Stomach (tissue), 9 donors: ENCODE measurements around the gene IQCC. TPM values are rescaled to one million over a fixed set of nuclear protein-coding genes. Genes with fewer than 3 reads are reported as not detected.

ENCODE experiments used
- DNase-seq, 2 donors: peaks; one replicate each; pipeline versions ENCODE4 v3.0.0 to v3.0.0-alpha.2; 2013 to 2019
- H3K27ac ChIP-seq, 5 donors: fragments of 200-600 bp in 4 of 5; sonication (generic) in 4 of 5; one replicate each; pipeline ENCODE4 v1.5.1; 2013 to 2019; ENCODE audit warnings: mild to moderate bottlenecking in 1 of 5, moderate library complexity in 1 of 5
- H3K27me3 ChIP-seq, 3 donors: fragments of 200-600 bp; sonication (generic); one replicate each; pipeline ENCODE4 v1.5.1; 2017 to 2019; ENCODE audit warnings: mixed run types in 1 of 3
- H3K36me3 ChIP-seq, 4 donors: fragments of 200-600 bp; sonication (generic); 1 replicate in 3 of 4; 2 replicates in 1 of 4; pipeline ENCODE4 v1.5.1; 2016 to 2019
- H3K4me1 ChIP-seq, 4 donors: fragments of 200-600 bp; sonication (generic); one replicate each; pipeline ENCODE4 v1.5.1; 2016 to 2019
- H3K4me3 ChIP-seq, 4 donors: fragments of 200-600 bp; sonication (generic) in 3 of 4; one replicate each; pipeline ENCODE4 v1.5.1; 2016 to 2019; ENCODE audit warnings: mild to moderate bottlenecking in 1 of 4
- H3K9me3 ChIP-seq, 4 donors: fragments of 200-600 bp; sonication (generic); one replicate each; pipeline ENCODE4 v1.5.1; 2016 to 2019
- CTCF ChIP-seq, 7 experiments: fragments of 450-650 bp in 4 of 7; fragments of 200-600 bp in 3 of 7; sonication (generic) in 3 of 7; IDR thresholded peaks; one replicate each; pipeline ENCODE4 v1.5.1; 2016 to 2019; ENCODE audit warnings: antibody characterized with exemption in 7 of 7, control low read depth in 2 of 7, mild to moderate bottlenecking in 1 of 7
- EP300 ChIP-seq: sonication (generic); formaldehyde crosslinking; IDR thresholded peaks from one replicate; pipeline ENCODE4 v1.6.1; 2017; ENCODE audit warnings: antibody characterized with exemption
- POLR2A ChIP-seq, 4 donors: fragments of 450-650 bp; IDR thresholded peaks; one replicate each; pipeline ENCODE4 v1.6.1; 2016; ENCODE audit warnings: antibody characterized with exemption in 4 of 4, control low read depth in 2 of 4, mild to moderate bottlenecking in 1 of 4, moderate library complexity in 1 of 4
- POLR2AphosphoS5 ChIP-seq, 3 donors: sonication (generic); formaldehyde crosslinking; IDR thresholded peaks; one replicate each; pipeline ENCODE4 v1.6.1; 2016; ENCODE audit warnings: antibody characterized with exemption in 3 of 3
- WGBS, 5 donors: extraction: QIAGEN DNeasy Blood & Tissue Kit in 3 of 5; methylation state at CpG; one replicate each; pipeline versions ENCODE4 v1.1.5 to v1.1.7; 2013 to 2018; 5-methylcytosine and 5-hydroxymethylcytosine counted together
- intact Hi-C: fragments of 100-400 bp; cut with DNase I; formaldehyde crosslinking; loops from one replicate; pipeline ENCODE4 v1.15.1; 2023; ENCODE audit warnings: low total_unique reads
- polyA plus RNA-seq, 3 donors: library from polyadenylated mRNA; stranded (reverse); fragments of 200-250 nt; gene quantifications; one replicate each; pipeline ENCODE4 v1.2.3, GENCODE V29; 2013
- total RNA-seq, 5 donors: library from RNA; depleted of rRNA; stranded (reverse); fragments of >200 nt; gene quantifications; one replicate each; pipeline versions ENCODE4 v1.1.0 to v1.2.3, GENCODE V29; 2014 to 2016
- donor health status: healthy with polysubstance abuse.
- donor health status: Bipolar disorder and iron deficiency.
- donor health status: healthy.

The IQCC gene
- total and polyA plus RNA-seq, 8 donors = 1.3 to 5.5 (median 2.3) TPM; not detected in 1

DNA sequence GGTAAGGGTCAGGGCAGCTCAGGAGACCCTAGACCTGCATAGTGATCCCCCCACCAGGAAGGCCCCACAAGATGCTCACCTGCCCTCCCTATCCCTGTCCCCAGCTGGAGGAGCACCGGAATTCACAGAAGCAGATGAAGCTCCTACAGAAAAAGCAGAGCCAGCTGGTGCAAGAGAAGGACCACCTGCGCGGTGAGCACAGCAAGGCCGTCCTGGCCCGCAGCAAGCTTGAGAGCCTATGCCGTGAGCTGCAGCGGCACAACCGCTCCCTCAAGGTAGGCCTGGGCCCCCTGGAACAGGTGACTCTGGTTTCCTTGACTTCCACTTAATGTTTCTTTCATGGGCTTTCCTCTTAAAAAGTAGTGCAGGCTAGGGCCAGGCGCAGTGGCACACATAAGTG is 17.6 kb upstream of the IQCC start:
- Histone ChIP-seq H3K27ac (no peak overlapping the region), H3K4me1 (peaks cover 0 to 45% (median 20%) of the 10 kb centered on the region in 4 donors), H3K27me3 (no peaks in the 10 kb centered on the region), H3K36me3 (peaks cover 75 to 100% (median 98%) of the 10 kb centered on the region in 4 donors), H3K9me3 (no peaks in the 10 kb centered on the region), H3K4me3 (no peak overlapping the region)
- DNase-seq = no peak
- TF ChIP-seq POLR2AphosphoS5 (IDR thresholded peaks at IDR 0.05) (no peak), POLR2A (IDR thresholded peaks at IDR 0.05) (no peak), EP300 (no peak)
- intact Hi-C loops = no loop called here
- 93 to 97% (median 96%) methylated on average over 9 of the region's 9 CpGs for WGBS, 5 donors

DNA sequence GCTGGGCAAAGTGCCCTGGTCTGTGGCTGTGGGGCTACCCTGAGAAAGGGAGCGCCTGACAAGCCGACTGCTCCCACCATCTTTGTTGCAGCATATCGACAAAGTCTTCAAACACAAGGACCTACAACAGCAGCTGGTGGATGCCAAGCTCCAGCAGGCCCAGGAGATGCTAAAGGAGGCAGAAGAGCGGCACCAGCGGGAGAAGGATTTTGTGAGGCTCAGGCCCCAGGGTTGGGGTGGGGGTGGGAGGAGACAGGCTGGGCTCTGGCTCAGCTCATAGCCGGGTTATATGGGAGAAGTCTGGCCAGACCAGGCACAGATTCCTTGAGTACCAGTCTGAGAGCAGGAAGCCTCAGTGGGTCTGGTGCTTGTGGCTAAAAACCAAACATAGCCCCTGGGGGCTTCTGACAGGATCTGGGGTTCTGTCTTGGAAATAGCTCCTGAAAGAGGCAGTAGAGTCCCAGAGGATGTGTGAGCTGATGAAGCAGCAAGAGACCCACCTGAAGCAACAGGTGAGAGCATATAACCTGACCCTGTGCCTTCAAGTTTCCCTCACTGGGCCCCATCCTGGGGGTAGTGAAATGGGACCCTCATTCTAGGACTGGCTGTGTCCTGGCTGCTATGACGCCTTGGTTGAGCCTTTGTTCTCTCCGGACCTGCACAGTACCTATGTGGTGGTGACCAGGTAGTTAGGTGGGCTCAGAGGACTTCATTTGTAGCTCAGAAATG is 13.1 kb upstream of the IQCC start:
- Histone ChIP-seq H3K9me3 (no peaks in the 10 kb centered on the region), H3K27ac (no peak overlapping the region), H3K4me1 (peaks cover 0 to 19% (median 6%) of the 10 kb centered on the region in 4 donors), H3K4me3 (no peak overlapping the region), H3K27me3 (no peaks in the 10 kb centered on the region), H3K36me3 (peaks cover 90 to 100% (median 100%) of the 10 kb centered on the region in 4 donors)
- no peak for TF ChIP-seq CTCF (IDR thresholded peaks at IDR 0.05)
- TF ChIP-seq POLR2AphosphoS5 (IDR thresholded peaks at IDR 0.05) = no peak
- DNase-seq = no peak
- intact Hi-C loops = no loop called here
- 80 to 95% (median 94%) methylated on average over 8 of the region's 8 CpGs for WGBS, 5 donors

DNA sequence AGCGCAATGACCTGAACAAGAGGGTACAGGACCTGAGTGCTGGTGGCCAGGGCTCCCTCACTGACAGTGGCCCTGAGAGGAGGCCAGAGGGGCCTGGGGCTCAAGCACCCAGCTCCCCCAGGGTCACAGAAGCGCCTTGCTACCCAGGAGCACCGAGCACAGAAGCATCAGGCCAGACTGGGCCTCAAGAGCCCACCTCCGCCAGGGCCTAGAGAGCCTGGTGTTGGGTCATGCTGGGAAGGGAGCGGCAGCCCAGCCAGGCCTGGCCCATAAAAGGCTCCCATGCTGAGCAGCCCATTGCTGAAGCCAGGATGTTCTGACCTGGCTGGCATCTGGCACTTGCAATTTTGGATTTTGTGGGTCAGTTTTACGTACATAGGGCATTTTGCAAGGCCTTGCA is 10.5 kb upstream of the IQCC start:
- H3K27me3 ChIP-seq = no peaks in the 10 kb centered on the region
- intact Hi-C loops = no loop called here
- H3K9me3 ChIP-seq = no peaks in the 10 kb centered on the region
- DNase-seq = no peak
- no peak overlapping the region for H3K4me3 ChIP-seq
- H3K36me3 ChIP-seq = peaks cover 65 to 87% (median 83%) of the 10 kb centered on the region in 4 donors
- TF ChIP-seq POLR2AphosphoS5 (IDR thresholded peaks at IDR 0.05) (no peak), POLR2A (IDR thresholded peaks at IDR 0.05) (no peak), CTCF (IDR thresholded peaks at IDR 0.05) (no peak), EP300 (no peak)
- WGBS, 5 donors = 94 to 100% (median 96%) methylated on average over 4 to 6 of the region's 6 CpGs
- no peak overlapping the region for H3K27ac ChIP-seq
- peaks cover 8 to 28% (median 16%) of the 10 kb centered on the region in 4 donors for H3K4me1 ChIP-seq

- no peaks in the 10 kb centered on the region for H3K9me3 ChIP-seq
- TF ChIP-seq EP300 (no peak), POLR2AphosphoS5 (IDR thresholded peaks at IDR 0.05) (no peak), CTCF (IDR thresholded peaks at IDR 0.05) (no peak), POLR2A (IDR thresholded peaks at IDR 0.05) (no peak)
- WGBS, 5 donors = 87 to 94% (median 87%) methylated on average over 3 of the region's 3 CpGs
Observed at GRCh38 chr1:32195531-32195930, 9.9 kb upstream of the IQCC start.

More at GRCh38 chr1:32195531-32195930, 9.9 kb upstream of the IQCC start:
- DNase-seq = no peak
- peaks cover 60 to 82% (median 78%) of the 10 kb centered on the region in 4 donors for H3K36me3 ChIP-seq
- peaks cover 11 to 33% (median 21%) of the 10 kb centered on the region in 4 donors for H3K4me1 ChIP-seq
- no peak overlapping the region for H3K4me3 ChIP-seq
- H3K27me3 ChIP-seq = no peaks in the 10 kb centered on the region
- no peak overlapping the region for H3K27ac ChIP-seq
- intact Hi-C loops = no loop called here
